ENCODE data around the gene OTX1. TPM values are rescaled to one million over a fixed set of nuclear protein-coding genes. Genes with fewer than 3 reads are reported as not detected.

OTX1 gene
- total RNA-seq, 1 experiment from 2014 or later, result 13.1 TPM

GRCh38 chr2:63038034-63038433 is 12.6 kb upstream of the OTX1 start (continued):
- TF ChIP-seq, protein P1, sequence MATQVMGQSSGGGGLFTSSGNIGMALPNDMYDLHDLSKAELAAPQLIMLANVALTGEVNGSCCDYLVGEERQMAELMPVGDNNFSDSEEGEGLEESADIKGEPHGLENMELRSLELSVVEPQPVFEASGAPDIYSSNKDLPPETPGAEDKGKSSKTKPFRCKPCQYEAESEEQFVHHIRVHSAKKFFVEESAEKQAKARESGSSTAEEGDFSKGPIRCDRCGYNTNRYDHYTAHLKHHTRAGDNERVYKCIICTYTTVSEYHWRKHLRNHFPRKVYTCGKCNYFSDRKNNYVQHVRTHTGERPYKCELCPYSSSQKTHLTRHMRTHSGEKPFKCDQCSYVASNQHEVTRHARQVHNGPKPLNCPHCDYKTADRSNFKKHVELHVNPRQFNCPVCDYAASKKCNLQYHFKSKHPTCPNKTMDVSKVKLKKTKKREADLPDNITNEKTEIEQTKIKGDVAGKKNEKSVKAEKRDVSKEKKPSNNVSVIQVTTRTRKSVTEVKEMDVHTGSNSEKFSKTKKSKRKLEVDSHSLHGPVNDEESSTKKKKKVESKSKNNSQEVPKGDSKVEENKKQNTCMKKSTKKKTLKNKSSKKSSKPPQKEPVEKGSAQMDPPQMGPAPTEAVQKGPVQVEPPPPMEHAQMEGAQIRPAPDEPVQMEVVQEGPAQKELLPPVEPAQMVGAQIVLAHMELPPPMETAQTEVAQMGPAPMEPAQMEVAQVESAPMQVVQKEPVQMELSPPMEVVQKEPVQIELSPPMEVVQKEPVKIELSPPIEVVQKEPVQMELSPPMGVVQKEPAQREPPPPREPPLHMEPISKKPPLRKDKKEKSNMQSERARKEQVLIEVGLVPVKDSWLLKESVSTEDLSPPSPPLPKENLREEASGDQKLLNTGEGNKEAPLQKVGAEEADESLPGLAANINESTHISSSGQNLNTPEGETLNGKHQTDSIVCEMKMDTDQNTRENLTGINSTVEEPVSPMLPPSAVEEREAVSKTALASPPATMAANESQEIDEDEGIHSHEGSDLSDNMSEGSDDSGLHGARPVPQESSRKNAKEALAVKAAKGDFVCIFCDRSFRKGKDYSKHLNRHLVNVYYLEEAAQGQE (IDR thresholded peaks at IDR 0.05; ENCODE audit: low read depth), result no peak
- TF ChIP-seq RAD21 (IDR thresholded peaks at IDR 0.05; ENCODE audit: low read depth) (no peak), TCF7L2 (IDR thresholded peaks at IDR 0.05; ENCODE audit: borderline replicate concordance, extremely low read depth, insufficient read depth, insufficient read length) (no peak), FOSL1 (IDR thresholded peaks at IDR 0.05; ENCODE audit: low read depth) (no peak), SIN3A (IDR thresholded peaks at IDR 0.05; ENCODE audit: low read depth) (no peak)

- ATAC-seq (no peak), DNase-seq (ENCODE audit: low read depth, low spot score) (no peak)
- POLR2A ChIA-PET, result no interaction called here
- intact Hi-C loops (cut with micrococcal nuclease), result no loop called here
- CTCF ChIA-PET, result no interaction called here
- Histone ChIP-seq H3K27me3 (ENCODE audit: insufficient read depth, low read length) (no peaks in the 10 kb centered on the region), H3K9ac (ENCODE audit: low read length) (no peak overlapping the region), H3K79me2 (ENCODE audit: insufficient read depth, low read length) (no peaks in the 10 kb centered on the region), H3K36me3 (ENCODE audit: control insufficient read depth in 1 of 2, insufficient read depth in 2 of 2, low read length in 2 of 2) (peaks cover 0 to 2% of the 10 kb centered on the region in 2 experiments; a peak in 1 of 4 replicates), H3K4me2 (ENCODE audit: low read length) (no peak overlapping the region), H3K4me3 (replicated peaks in 1 of 2; ENCODE audit: low read depth in 1 of 2, low read length in 2 of 2) (no peak overlapping the region), H3K27ac (ENCODE audit: low read depth, low read length) (no peak overlapping the region), H2AFZ (ENCODE audit: low read depth, low read length, poor library complexity, severe bottlenecking) (no peak overlapping the region), H3K9me2 (ENCODE audit: insufficient read depth) (no peaks in the 10 kb centered on the region), H4K20me1 (ENCODE audit: insufficient read depth) (0 out of 2 replicates have a peak, but pooled peaks cover 4% of the 10 kb centered on the region), H3K9me3 (ENCODE audit: control insufficient read depth in 1 of 2, insufficient read depth in 1 of 2, low read depth in 1 of 2, low read length in 2 of 2) (no peaks in the 10 kb centered on the region), H3K4me1 (ENCODE audit: control insufficient read depth in 1 of 2, insufficient read depth in 2 of 2, low read length in 2 of 2) (no peaks in the 10 kb centered on the region)
- RAD21 ChIA-PET (ENCODE audit: low non-redundant PET in 1 of 2, low total read pairs in 2 of 2, uncharacterized antibody in 2 of 2, unreplicated experiment in 2 of 2), result no interaction called here
- no TSS peak for BruUV-seq (replicated peaks)
- TF ChIP-seq EGR1 (IDR thresholded peaks at IDR 0.05; ENCODE audit: low read depth) (no peak), YY1 (IDR thresholded peaks at IDR 0.05; ENCODE audit: extremely low read depth, insufficient replicate concordance, low read depth, low read length) (no peak), SRF (IDR thresholded peaks at IDR 0.05; ENCODE audit: low read depth) (no peak), EZH2 (IDR thresholded peaks at IDR 0.05) (no peak), RAD21 (IDR thresholded peaks at IDR 0.05; ENCODE audit: low read depth) (no peak), JUND (IDR thresholded peaks at IDR 0.05) (no peak), MAX (IDR thresholded peaks at IDR 0.05) (no peak), TCF7L2 (IDR thresholded peaks at IDR 0.05; ENCODE audit: borderline replicate concordance, extremely low read depth, insufficient read depth, insufficient read length) (no peak), FOSL1 (IDR thresholded peaks at IDR 0.05; ENCODE audit: low read depth) (no peak), SP1 (IDR thresholded peaks at IDR 0.05; ENCODE audit: low read depth) (no peak), POLR2AphosphoS5 (IDR thresholded peaks at IDR 0.05; ENCODE audit: low read depth, low read length) (no peak)
- TF ChIP-seq, protein P1 (IDR thresholded peaks at IDR 0.05; ENCODE audit: low read depth), result no peak
- TF ChIP-seq, protein P2, sequence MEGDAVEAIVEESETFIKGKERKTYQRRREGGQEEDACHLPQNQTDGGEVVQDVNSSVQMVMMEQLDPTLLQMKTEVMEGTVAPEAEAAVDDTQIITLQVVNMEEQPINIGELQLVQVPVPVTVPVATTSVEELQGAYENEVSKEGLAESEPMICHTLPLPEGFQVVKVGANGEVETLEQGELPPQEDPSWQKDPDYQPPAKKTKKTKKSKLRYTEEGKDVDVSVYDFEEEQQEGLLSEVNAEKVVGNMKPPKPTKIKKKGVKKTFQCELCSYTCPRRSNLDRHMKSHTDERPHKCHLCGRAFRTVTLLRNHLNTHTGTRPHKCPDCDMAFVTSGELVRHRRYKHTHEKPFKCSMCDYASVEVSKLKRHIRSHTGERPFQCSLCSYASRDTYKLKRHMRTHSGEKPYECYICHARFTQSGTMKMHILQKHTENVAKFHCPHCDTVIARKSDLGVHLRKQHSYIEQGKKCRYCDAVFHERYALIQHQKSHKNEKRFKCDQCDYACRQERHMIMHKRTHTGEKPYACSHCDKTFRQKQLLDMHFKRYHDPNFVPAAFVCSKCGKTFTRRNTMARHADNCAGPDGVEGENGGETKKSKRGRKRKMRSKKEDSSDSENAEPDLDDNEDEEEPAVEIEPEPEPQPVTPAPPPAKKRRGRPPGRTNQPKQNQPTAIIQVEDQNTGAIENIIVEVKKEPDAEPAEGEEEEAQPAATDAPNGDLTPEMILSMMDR (IDR thresholded peaks at IDR 0.05 in 2 of 3, conservative IDR thresholded peaks at IDR 0.05 in 1 of 3; ENCODE audit: borderline replicate concordance in 1 of 3, insufficient read depth in 1 of 3, low read depth in 2 of 3, low read length in 2 of 3), result no peak
Observed at GRCh38 chr2:63040586-63040985, 10.0 kb upstream of the OTX1 start.
